Loucy (cell line): ENCODE results near the gene MARCHF7.

Experiments used
- H2AFZ ChIP-seq: fragments of 200-600 bp; sonication (generic); 2 replicates; pipeline ENCODE4 v1.6.0; 2016; ENCODE audit warnings: antibody characterized with exemption, mild to moderate bottlenecking, low read length, moderate library complexity
- H3F3A ChIP-seq: fragments of 200-600 bp; 2 replicates; pipeline ENCODE4 v1.6.0; 2016; ENCODE audit warnings: antibody characterized with exemption, low read depth, mild to moderate bottlenecking
- H3K27me3 ChIP-seq: fragments of 200-600 bp; sonication (generic); 2 replicates; pipeline ENCODE4 v1.6.1; 2014; ENCODE audit warnings: low read length, mild to moderate bottlenecking; ENCODE audit not compliant: insufficient read depth, poor library complexity, severe bottlenecking
- H3K36me3 ChIP-seq: fragments of 200-600 bp; sonication (generic); 2 replicates; pipeline ENCODE4 v1.6.1; 2016; ENCODE audit warnings: low read length; ENCODE audit not compliant: insufficient read depth
- H3K4me1 ChIP-seq: fragments of 200-600 bp; sonication (generic); 2 replicates; pipeline ENCODE4 v1.5.1; 2014; ENCODE audit warnings: low read length, mild to moderate bottlenecking; ENCODE audit not compliant: insufficient read depth, poor library complexity, severe bottlenecking
- H3K4me2 ChIP-seq: fragments of 200-600 bp; sonication (generic); 2 replicates; pipeline ENCODE4 v1.6.0; 2014; ENCODE audit warnings: antibody characterized with exemption, low read length, low read depth, mild to moderate bottlenecking; ENCODE audit not compliant: poor library complexity, severe bottlenecking
- H3K4me3 ChIP-seq: fragments of 200-600 bp; sonication (generic); 2 replicates; pipeline ENCODE4 v1.5.1; 2014; ENCODE audit warnings: low read length, mild to moderate bottlenecking, mixed read lengths; ENCODE audit not compliant: poor library complexity, severe bottlenecking
- H3K79me2 ChIP-seq: fragments of 200-600 bp; sonication (generic); 2 replicates; pipeline ENCODE4 v1.6.1; 2014; ENCODE audit warnings: low read length; ENCODE audit not compliant: insufficient read depth
- H3K9ac ChIP-seq: fragments of 200-600 bp; sonication (generic); 2 replicates; pipeline ENCODE4 v1.6.0; 2014; ENCODE audit warnings: mild to moderate bottlenecking, low read depth, low read length, moderate library complexity; ENCODE audit not compliant: poor library complexity, severe bottlenecking
- H3K9me2 ChIP-seq: fragments of 200-600 bp; sonication (generic); replicated peaks from 2 replicates; pipeline ENCODE4 v1.6.1; 2016; ENCODE audit warnings: low read depth, low read length, mixed read lengths
- H3K9me3 ChIP-seq: fragments of 200-600 bp; sonication (generic); 2 replicates; pipeline ENCODE4 v1.6.1; 2014; ENCODE audit warnings: mild to moderate bottlenecking, antibody characterized with exemption, low read length, low read depth; ENCODE audit not compliant: insufficient read depth
- H4K20me1 ChIP-seq: fragments of 200-600 bp; sonication (generic); 2 replicates; pipeline ENCODE4 v1.6.0; 2014; ENCODE audit warnings: antibody characterized with exemption, low read length, mild to moderate bottlenecking; ENCODE audit not compliant: insufficient read depth, poor library complexity, severe bottlenecking
- CTCF ChIP-seq: fragments of 200-600 bp; sonication (generic); conservative IDR thresholded peaks from 2 replicates; pipeline ENCODE4 v1.5.1; 2014; ENCODE audit warnings: mild to moderate bottlenecking, antibody characterized with exemption, low read length
- EZH2phosphoT487 ChIP-seq: fragments of 200-600 bp; IDR thresholded peaks from 2 replicates; pipeline ENCODE4 v1.6.1; 2018; ENCODE audit warnings: antibody characterized with exemption, mild to moderate bottlenecking, moderate library complexity, borderline replicate concordance

The MARCHF7 gene

DNA sequence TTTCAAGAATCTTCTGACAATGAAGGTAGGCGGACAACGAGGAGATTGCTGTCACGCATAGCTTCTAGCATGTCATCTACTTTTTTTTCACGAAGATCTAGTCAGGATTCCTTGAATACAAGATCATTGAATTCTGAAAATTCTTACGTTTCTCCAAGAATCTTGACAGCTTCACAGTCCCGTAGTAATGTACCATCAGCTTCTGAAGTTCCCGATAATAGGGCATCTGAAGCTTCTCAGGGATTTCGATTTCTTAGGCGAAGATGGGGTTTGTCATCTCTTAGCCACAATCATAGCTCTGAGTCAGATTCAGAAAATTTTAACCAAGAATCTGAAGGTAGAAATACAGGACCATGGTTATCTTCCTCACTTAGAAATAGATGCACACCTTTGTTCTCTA is 35.8 kb downstream of the MARCHF7 start:
- no peak overlapping the region for H3K9ac ChIP-seq
- no peaks in the 10 kb centered on the region for H3F3A ChIP-seq
- H3K27me3 ChIP-seq: no peaks in the 10 kb centered on the region
- H3K4me3 ChIP-seq: no peak overlapping the region
- H2AFZ ChIP-seq: no peak overlapping the region
- TF ChIP-seq CTCF (no peak), EZH2phosphoT487 (no peak)
- no peaks in the 10 kb centered on the region for H3K9me2 ChIP-seq
- peaks cover 45% of the 10 kb centered on the region; the same call in 1 of the 2 replicates for H3K79me2 ChIP-seq
- H3K36me3 ChIP-seq: peaks cover 87% of the 10 kb centered on the region
- no peaks in the 10 kb centered on the region for H3K9me3 ChIP-seq
- no peaks in the 10 kb centered on the region for H3K4me1 ChIP-seq
- peaks cover 51% of the 10 kb centered on the region for H4K20me1 ChIP-seq
- H3K4me2 ChIP-seq: no peak overlapping the region

DNA sequence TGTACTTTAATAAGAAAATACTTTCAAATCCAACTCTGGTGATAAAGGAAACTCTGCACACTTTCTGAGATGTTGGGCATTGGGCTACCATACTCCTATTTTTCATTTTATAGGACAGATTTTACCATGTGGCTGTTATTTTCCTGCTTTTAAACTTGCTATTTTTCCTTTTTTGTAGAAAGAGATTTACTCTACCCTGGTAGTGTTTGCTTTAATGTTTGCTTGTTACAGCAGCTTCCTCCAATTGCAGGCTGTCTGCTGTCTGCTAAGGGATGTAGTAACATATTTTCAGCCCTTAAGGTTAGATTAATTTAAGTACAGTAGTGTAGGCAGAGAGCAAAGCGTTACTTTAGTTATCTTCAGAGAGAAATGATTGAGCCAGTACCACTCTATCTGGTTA is 38.6 kb downstream of the MARCHF7 start:
- Histone ChIP-seq H3K79me2 (peaks cover 58% of the 10 kb centered on the region), H3K4me2 (no peak overlapping the region), H4K20me1 (peaks cover 57% of the 10 kb centered on the region), H3K4me1 (no peaks in the 10 kb centered on the region), H2AFZ (no peak overlapping the region), H3F3A (no peaks in the 10 kb centered on the region), H3K9ac (no peak overlapping the region), H3K9me3 (no peaks in the 10 kb centered on the region), H3K4me3 (no peak overlapping the region), H3K9me2 (no peaks in the 10 kb centered on the region), H3K36me3 (peaks cover 89% of the 10 kb centered on the region), H3K27me3 (no peaks in the 10 kb centered on the region)
- TF ChIP-seq CTCF (no peak), EZH2phosphoT487 (no peak)

GRCh38 chr2:159753797-159754196 is 41.5 kb downstream of the MARCHF7 start:
- no peaks in the 10 kb centered on the region for H3K4me1 ChIP-seq
- no peaks in the 10 kb centered on the region for H3F3A ChIP-seq
- no peaks in the 10 kb centered on the region for H3K9me2 ChIP-seq
- H4K20me1 ChIP-seq: peaks cover 64% of the 10 kb centered on the region
- H3K9ac ChIP-seq: no peak overlapping the region
- H3K79me2 ChIP-seq: peaks cover 67% of the 10 kb centered on the region
- H3K4me3 ChIP-seq: no peak overlapping the region
- H3K9me3 ChIP-seq: no peaks in the 10 kb centered on the region
- peaks cover 88% of the 10 kb centered on the region for H3K36me3 ChIP-seq
- no peak overlapping the region for H3K4me2 ChIP-seq
- TF ChIP-seq EZH2phosphoT487: no peak
- no peak for TF ChIP-seq CTCF
- H2AFZ ChIP-seq: no peak overlapping the region
- no peaks in the 10 kb centered on the region for H3K27me3 ChIP-seq
